Measurements from ENCODE around the gene FAM20C. TPM values are rescaled to one million over a fixed set of nuclear protein-coding genes. Genes with fewer than 3 reads are reported as not detected.

FAM20C gene
- total RNA-seq, 1 donor from 2014 or later: 22.1 TPM

- H3K9me3 ChIP-seq: no peaks in the 10 kb centered on the region
- H3K27ac ChIP-seq: no peak overlapping the region
- no peaks in the 10 kb centered on the region for H3K4me1 ChIP-seq
- H3K27me3 ChIP-seq: no peaks in the 10 kb centered on the region
- no peaks in the 10 kb centered on the region for H3K36me3 ChIP-seq
- TF ChIP-seq POLR2A (IDR thresholded peaks at IDR 0.05): no peak
- TF ChIP-seq, protein P1, sequence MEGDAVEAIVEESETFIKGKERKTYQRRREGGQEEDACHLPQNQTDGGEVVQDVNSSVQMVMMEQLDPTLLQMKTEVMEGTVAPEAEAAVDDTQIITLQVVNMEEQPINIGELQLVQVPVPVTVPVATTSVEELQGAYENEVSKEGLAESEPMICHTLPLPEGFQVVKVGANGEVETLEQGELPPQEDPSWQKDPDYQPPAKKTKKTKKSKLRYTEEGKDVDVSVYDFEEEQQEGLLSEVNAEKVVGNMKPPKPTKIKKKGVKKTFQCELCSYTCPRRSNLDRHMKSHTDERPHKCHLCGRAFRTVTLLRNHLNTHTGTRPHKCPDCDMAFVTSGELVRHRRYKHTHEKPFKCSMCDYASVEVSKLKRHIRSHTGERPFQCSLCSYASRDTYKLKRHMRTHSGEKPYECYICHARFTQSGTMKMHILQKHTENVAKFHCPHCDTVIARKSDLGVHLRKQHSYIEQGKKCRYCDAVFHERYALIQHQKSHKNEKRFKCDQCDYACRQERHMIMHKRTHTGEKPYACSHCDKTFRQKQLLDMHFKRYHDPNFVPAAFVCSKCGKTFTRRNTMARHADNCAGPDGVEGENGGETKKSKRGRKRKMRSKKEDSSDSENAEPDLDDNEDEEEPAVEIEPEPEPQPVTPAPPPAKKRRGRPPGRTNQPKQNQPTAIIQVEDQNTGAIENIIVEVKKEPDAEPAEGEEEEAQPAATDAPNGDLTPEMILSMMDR (IDR thresholded peaks at IDR 0.05): no peak
- no peak for TF ChIP-seq POLR2AphosphoS5 (IDR thresholded peaks at IDR 0.05; ENCODE audit: insufficient read depth in 1 of 2, low read depth in 1 of 2)
- H3K4me3 ChIP-seq: no peak overlapping the region
- intact Hi-C loops (cut with DNase I): no loop called here
- DNase-seq (ENCODE audit: extremely low spot score in 2 of 2): no peak
Observed at GRCh38 chr7:162632-163297, 29.6 kb upstream of the FAM20C start.

- Histone ChIP-seq H3K4me1 (no peaks in the 10 kb centered on the region), H3K9me3 (no peaks in the 10 kb centered on the region), H3K4me3 (no peak overlapping the region), H3K27ac (no peak overlapping the region), H3K27me3 (no peaks in the 10 kb centered on the region), H3K36me3 (no peaks in the 10 kb centered on the region)
- DNase-seq (ENCODE audit: extremely low spot score in 2 of 2): no peak
- TF ChIP-seq POLR2A (IDR thresholded peaks at IDR 0.05) (no peak), POLR2AphosphoS5 (IDR thresholded peaks at IDR 0.05; ENCODE audit: insufficient read depth in 1 of 2, low read depth in 1 of 2) (no peak)
- TF ChIP-seq, protein P1 (IDR thresholded peaks at IDR 0.05): no peak
- intact Hi-C loops (cut with DNase I): no loop called here
Observed at GRCh38 chr7:163298-163695, 29.1 kb upstream of the FAM20C start.

- no peaks in the 10 kb centered on the region for H3K36me3 ChIP-seq
- H3K4me3 ChIP-seq: no peak overlapping the region
- no peak for TF ChIP-seq POLR2A (IDR thresholded peaks at IDR 0.05)
- TF ChIP-seq, protein P1 (IDR thresholded peaks at IDR 0.05): no peak
- TF ChIP-seq POLR2AphosphoS5 (IDR thresholded peaks at IDR 0.05; ENCODE audit: insufficient read depth in 1 of 2, low read depth in 1 of 2): no peak
- no peak for DNase-seq (ENCODE audit: extremely low spot score in 2 of 2)
- no peaks in the 10 kb centered on the region for H3K27me3 ChIP-seq
- no peaks in the 10 kb centered on the region for H3K4me1 ChIP-seq
- intact Hi-C loops (cut with DNase I): no loop called here
- H3K9me3 ChIP-seq: no peaks in the 10 kb centered on the region
- H3K27ac ChIP-seq: no peak overlapping the region
Observed at GRCh38 chr7:163971-164881, 28.1 kb upstream of the FAM20C start.

GRCh38 chr7:164882-165660 lies 27.3 kb upstream of the FAM20C start:
- Histone ChIP-seq H3K27ac (no peak overlapping the region), H3K36me3 (no peaks in the 10 kb centered on the region), H3K4me3 (no peak overlapping the region), H3K4me1 (no peaks in the 10 kb centered on the region), H3K9me3 (no peaks in the 10 kb centered on the region), H3K27me3 (no peaks in the 10 kb centered on the region)
- intact Hi-C loops (cut with DNase I): no loop called here
- DNase-seq (ENCODE audit: extremely low spot score in 2 of 2): no peak
- TF ChIP-seq POLR2A (IDR thresholded peaks at IDR 0.05) (no peak), POLR2AphosphoS5 (IDR thresholded peaks at IDR 0.05; ENCODE audit: insufficient read depth in 1 of 2, low read depth in 1 of 2) (no peak)
- TF ChIP-seq, protein P1 (IDR thresholded peaks at IDR 0.05): no peak
